Dermis blood vessel endothelial cell (primary cell): ENCODE results near the gene RTN4R. TPM values are rescaled to one million over a fixed set of nuclear protein-coding genes. Genes with fewer than 3 reads are reported as not detected.

Source experiments
- DNase-seq: peaks from one replicate; pipeline ENCODE4 v3.0.0; 2010
- total RNA-seq: library from RNA; depleted of rRNA; stranded (reverse); fragments of >200 nt; gene quantifications from 2 replicates; pipeline ENCODE4 v1.2.3, GENCODE V29; 2014

The RTN4R gene
- total RNA-seq, 1 donor from 2014 or later, result 0.68 TPM

DNA sequence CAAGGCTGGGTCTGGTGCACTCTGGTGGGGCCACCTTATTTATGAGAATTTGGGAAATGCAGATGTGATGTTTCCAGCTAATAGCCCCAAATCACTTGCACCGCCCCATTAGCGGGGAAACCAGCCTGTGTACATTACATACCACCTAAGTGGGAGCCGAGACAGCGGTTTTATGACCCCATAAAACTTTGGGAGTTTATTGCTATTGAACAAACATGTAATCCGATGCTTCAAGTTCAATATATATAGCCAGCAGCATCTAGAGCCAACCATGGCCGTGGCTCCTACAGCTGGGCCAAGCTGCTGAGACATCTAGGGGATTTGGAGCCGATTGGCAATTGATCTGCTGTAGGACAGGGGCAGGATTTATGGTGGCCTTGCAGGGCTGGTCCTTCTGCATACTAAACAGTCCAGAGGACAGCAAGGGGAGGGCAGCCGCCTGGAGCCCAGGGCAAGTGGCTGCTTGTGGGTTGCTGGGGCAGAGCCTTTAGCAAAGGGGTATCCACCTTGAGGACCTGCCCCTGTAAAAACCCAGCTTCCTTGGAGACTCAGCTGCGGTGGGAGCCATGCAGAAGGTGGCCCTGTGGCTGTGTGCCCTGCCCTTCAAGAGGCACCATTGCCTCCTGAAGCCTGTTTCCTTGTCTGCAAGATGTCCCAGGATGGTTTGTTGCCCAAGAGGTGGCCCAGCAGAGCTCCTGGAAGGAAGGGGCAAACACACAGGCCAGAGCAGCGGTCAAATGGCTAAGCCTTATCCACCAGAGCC, 69.4 kb downstream of the RTN4R start:
- no peak for DNase-seq

DNA sequence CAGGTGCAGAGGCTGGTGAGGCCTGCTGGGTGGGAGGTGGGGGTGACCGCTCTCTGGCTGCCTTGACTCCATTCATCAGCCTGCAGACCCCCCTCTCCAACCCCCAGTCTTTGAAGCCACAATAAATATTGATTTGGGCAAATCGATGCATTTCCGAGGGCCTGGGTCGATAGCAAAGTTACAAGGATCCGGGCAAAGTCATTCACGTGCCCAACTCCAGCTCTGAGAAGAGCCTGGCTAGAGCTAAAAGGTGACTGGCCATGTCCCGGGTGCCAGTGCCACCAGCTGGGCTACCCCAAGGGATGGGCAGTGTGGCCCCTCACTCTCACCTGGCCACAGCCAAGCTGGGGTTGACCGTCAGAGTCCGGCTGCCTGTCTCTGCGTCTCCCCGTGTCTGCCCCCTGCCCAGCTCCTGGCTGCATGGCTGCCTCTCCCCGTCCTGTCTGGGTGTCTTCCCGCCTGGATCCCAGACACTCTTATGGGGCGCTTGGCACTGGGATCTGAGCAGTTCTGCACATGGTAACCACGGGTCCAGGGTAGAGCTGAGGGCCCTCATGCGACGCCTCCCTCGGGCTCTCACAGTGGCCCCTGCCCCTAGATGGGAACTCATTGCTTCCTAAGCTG, 70.6 kb downstream of the RTN4R start:
- no peak for DNase-seq

- DNase-seq, result no peak
Measured at GRCh38 chr22:20196094-20196842, 71.8 kb downstream of the RTN4R start.

- DNase-seq, result no peak
Measured at GRCh38 chr22:20194681-20195593, 73.2 kb downstream of the RTN4R start.

GRCh38 chr22:20193761-20194494, 74.2 kb downstream of the RTN4R start:
- no peak for DNase-seq

DNA sequence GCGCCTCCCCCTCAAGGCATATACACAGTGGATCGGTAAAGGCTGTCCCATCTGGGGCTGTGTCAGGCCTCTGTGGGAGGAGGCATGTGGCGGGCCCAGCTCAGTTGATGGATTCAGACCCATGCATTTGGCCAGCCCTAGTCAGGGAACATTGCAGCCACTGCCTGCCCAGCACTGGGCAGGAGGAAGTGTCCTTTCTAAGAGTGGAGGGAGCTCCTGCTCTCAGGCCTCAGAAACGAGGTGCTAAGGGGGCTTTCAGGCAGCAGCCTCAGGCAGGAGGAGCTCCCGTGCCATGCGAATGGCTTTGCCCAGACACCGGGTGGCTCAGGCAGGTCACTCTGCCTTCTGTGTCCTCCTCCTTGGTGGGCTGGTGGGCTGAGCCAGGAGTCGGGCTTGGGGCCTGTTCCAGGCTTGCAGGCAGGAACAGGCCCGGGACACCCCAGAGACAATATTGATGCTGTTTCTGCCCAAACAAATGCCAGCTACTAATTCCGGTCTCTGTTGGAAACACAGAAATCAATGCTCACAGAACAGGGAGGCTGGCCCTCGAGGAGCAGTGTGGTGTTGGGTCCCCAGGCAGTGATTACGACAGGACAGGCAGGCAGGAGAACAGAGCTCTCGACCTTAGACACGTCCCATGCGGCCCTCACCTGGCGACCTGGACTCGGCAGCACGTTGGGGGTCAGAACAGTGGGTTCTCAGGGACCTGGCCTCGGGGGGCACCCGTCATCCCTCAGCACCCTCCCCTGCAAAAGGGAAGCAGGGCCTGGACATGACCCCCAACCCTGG, 75.0 kb downstream of the RTN4R start:
- no peak for DNase-seq

- DNase-seq, result no peak
Measured at GRCh38 chr22:20192293-20192971, 75.7 kb downstream of the RTN4R start.

DNA sequence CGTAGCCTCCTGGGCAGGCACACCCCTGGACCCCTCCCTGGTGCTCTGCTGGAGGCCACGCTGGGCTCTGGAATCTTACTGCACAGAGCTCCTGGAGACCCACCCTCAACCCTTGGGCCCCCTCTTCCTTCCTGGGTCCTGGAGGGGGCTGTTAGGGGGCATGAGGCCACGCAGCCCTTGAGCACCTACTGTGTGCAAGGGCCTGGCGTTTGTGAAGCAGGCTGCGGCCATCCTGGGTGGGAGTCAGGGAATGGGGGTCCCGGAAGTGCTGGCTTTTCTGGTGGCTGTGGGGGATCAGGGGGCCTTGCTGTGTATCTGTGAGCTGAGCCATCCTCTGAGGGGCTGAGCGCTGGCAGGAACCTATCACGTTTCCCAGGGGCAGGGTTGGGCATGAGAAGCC, 76.3 kb downstream of the RTN4R start:
- DNase-seq, result no peak

Other genes with a start within 250 kb of the RTN4R start
- 86.0 and 93.6 TPM in 2 replicates for gene TANGO2, start 247.2 kb downstream of the RTN4R start, total RNA-seq
- 30.2 and 30.3 TPM in 2 replicates for gene DGCR8, start 188.1 kb downstream of the RTN4R start, total RNA-seq
- gene RANBP1, start 152.2 kb downstream of the RTN4R start, total RNA-seq, result 239 and 338 TPM in 2 replicates
- 39.9 and 48.8 TPM in 2 replicates for gene TRMT2A, start 151.1 kb downstream of the RTN4R start, total RNA-seq
- 9.0 and 20.4 TPM in 2 replicates for gene ZDHHC8, start 136.5 kb downstream of the RTN4R start, total RNA-seq
- gene CCDC188, start 117.3 kb downstream of the RTN4R start, total RNA-seq, result 9.4 and 11.1 TPM in 2 replicates
- gene DGCR6L, start 51.7 kb upstream of the RTN4R start, total RNA-seq, result 40.8 and 62.5 TPM in 2 replicates
- gene ZNF74, start 125.8 kb upstream of the RTN4R start, total RNA-seq, result 19.7 and 21.3 TPM in 2 replicates
- gene SCARF2, start 169.5 kb upstream of the RTN4R start, total RNA-seq, result 9.7 and 12.0 TPM in 2 replicates
- gene KLHL22, start 227.5 kb upstream of the RTN4R start, total RNA-seq, result 19.5 and 28.1 TPM in 2 replicates
- 33.0 and 37.8 TPM in 2 replicates for gene MED15, start 239.3 kb upstream of the RTN4R start, total RNA-seq